GM23338 (cell line): ENCODE results near the gene GAP43.
"Not testable (repeated sequence)": the region's sequence is repeated elsewhere in the genome, so short reads cannot be mapped to it uniquely, and the experiment has no call there.

Experiments used
- CREB1 ChIP-seq: fragments of 250-450 bp; sonication (Bioruptor Pico); IDR thresholded peaks from 2 replicates; pipeline ENCODE4 v1.5.0; 2020; ENCODE audit warnings: low read depth, mild to moderate bottlenecking, moderate library complexity
- CTCF ChIP-seq, 2 experiments: fragments of 200-600 bp in 1 of 2; sonication (generic) in 1 of 2; conservative IDR thresholded peaks; 2 replicates each; pipeline versions ENCODE4 v1.5.1 to v1.6.1; 2016 to 2017; ENCODE audit warnings: antibody characterized with exemption in 2 of 2, low read depth in 2 of 2, mild to moderate bottlenecking in 2 of 2, moderate library complexity in 1 of 2
- ETS1 ChIP-seq: IDR thresholded peaks from 2 replicates; pipeline ENCODE4 v1.6.1; 2016; ENCODE audit warnings: antibody characterized with exemption
- EZH2 ChIP-seq: fragments of 200-600 bp; sonication (generic); IDR thresholded peaks from one replicate; pipeline ENCODE4 v1.8.0; 2017; ENCODE audit warnings: antibody characterized with exemption, mild to moderate bottlenecking, low read depth; ENCODE audit not compliant: unreplicated experiment
- EZH2phosphoT487 ChIP-seq: fragments of 200-600 bp; sonication (generic); IDR thresholded peaks from one replicate; pipeline ENCODE4 v1.8.1; 2018; ENCODE audit warnings: antibody characterized with exemption; ENCODE audit not compliant: unreplicated experiment
- JUNB ChIP-seq: IDR thresholded peaks from one replicate; pipeline ENCODE4 v1.6.1; 2016; ENCODE audit warnings: antibody characterized with exemption; ENCODE audit not compliant: unreplicated experiment
- NANOG ChIP-seq: IDR thresholded peaks from 2 replicates; pipeline ENCODE4 v1.6.1; 2016; ENCODE audit warnings: antibody characterized with exemption, borderline replicate concordance
- POLR2AphosphoS5 ChIP-seq: IDR thresholded peaks from 2 replicates; pipeline ENCODE4 v1.6.1; 2016; ENCODE audit warnings: antibody characterized with exemption, low read depth
- STAT1 ChIP-seq: IDR thresholded peaks from one replicate; pipeline ENCODE4 v1.6.1; 2016; ENCODE audit warnings: antibody characterized with exemption; ENCODE audit not compliant: unreplicated experiment
- ZNF114 ChIP-seq: fragments of 250-450 bp; sonication (Bioruptor Pico); IDR thresholded peaks from 2 replicates; pipeline ENCODE4 v1.5.0; 2020; ENCODE audit warnings: mild to moderate bottlenecking, moderate library complexity
- ZNF331 ChIP-seq: fragments of 250-450 bp; sonication (Bioruptor Pico); IDR thresholded peaks from 2 replicates; pipeline ENCODE4 v1.5.0; 2020; ENCODE audit warnings: low read depth, mild to moderate bottlenecking, moderate library complexity
- ZNF462 ChIP-seq: fragments of 250-450 bp; sonication (Bioruptor Pico); IDR thresholded peaks from 2 replicates; pipeline ENCODE4 v1.5.0; 2020; ENCODE audit warnings: mild to moderate bottlenecking, moderate library complexity
- TF ChIP-seq, protein P1 (sequence below): IDR thresholded peaks from one replicate; pipeline ENCODE4 v1.6.1; 2018; ENCODE audit warnings: antibody characterized with exemption; ENCODE audit not compliant: unreplicated experiment

DNA sequence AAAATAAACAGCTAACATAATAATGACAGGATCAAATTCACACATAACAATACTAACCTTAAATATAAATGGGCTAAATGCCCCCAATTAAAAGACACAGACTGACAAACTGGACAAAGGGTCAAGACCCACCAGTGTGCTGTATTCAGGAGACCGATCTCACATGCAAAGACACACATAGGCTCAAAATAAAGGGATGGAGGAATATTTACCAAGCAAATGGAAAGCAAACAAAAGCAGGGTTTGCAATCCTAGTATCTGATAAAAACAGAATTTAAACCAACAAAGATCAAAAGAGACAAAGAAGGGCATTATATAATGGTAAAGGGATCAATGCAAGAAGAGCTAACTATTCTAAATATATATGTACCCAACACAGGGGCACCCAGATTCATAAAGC, 129.7 kb downstream of the GAP43 start:
- TF ChIP-seq, protein P1, sequence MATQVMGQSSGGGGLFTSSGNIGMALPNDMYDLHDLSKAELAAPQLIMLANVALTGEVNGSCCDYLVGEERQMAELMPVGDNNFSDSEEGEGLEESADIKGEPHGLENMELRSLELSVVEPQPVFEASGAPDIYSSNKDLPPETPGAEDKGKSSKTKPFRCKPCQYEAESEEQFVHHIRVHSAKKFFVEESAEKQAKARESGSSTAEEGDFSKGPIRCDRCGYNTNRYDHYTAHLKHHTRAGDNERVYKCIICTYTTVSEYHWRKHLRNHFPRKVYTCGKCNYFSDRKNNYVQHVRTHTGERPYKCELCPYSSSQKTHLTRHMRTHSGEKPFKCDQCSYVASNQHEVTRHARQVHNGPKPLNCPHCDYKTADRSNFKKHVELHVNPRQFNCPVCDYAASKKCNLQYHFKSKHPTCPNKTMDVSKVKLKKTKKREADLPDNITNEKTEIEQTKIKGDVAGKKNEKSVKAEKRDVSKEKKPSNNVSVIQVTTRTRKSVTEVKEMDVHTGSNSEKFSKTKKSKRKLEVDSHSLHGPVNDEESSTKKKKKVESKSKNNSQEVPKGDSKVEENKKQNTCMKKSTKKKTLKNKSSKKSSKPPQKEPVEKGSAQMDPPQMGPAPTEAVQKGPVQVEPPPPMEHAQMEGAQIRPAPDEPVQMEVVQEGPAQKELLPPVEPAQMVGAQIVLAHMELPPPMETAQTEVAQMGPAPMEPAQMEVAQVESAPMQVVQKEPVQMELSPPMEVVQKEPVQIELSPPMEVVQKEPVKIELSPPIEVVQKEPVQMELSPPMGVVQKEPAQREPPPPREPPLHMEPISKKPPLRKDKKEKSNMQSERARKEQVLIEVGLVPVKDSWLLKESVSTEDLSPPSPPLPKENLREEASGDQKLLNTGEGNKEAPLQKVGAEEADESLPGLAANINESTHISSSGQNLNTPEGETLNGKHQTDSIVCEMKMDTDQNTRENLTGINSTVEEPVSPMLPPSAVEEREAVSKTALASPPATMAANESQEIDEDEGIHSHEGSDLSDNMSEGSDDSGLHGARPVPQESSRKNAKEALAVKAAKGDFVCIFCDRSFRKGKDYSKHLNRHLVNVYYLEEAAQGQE = not testable (repeated sequence)
- not testable (repeated sequence) for TF ChIP-seq CTCF (conservative IDR thresholded peaks at IDR 0.05; ENCODE audit: low read depth in 2 of 2); EZH2phosphoT487; ZNF114 (CRISPR knock-in tag); POLR2AphosphoS5; CREB1 (CRISPR knock-in tag); NANOG; EZH2; STAT1; ETS1; ZNF331 (CRISPR knock-in tag); JUNB; ZNF462 (CRISPR knock-in tag)
